Ascending aorta (tissue), 2 donors: ENCODE measurements around the gene BAHCC1. TPM values are rescaled to one million over a fixed set of nuclear protein-coding genes. Genes with fewer than 3 reads are reported as not detected.

ENCODE experiments used
- DNase-seq, 2 donors: peaks; one replicate each; pipeline ENCODE4 v3.0.0-alpha.2; 2019; ENCODE audit warnings: low spot score in 2 of 2
- H3K27ac ChIP-seq, 2 donors: fragments of 200-600 bp; sonication (generic); one replicate each; pipeline ENCODE4 v1.5.1; 2016 to 2017; ENCODE audit warnings: mild to moderate bottlenecking in 1 of 2
- H3K27me3 ChIP-seq: fragments of 200-600 bp; sonication (generic); one replicate; pipeline ENCODE4 v1.5.1; 2017
- H3K36me3 ChIP-seq, 2 donors: fragments of 200-600 bp; sonication (generic); one replicate each; pipeline ENCODE4 v1.5.1; 2016
- H3K4me1 ChIP-seq, 2 donors: fragments of 200-600 bp; sonication (generic); one replicate each; pipeline ENCODE4 v1.5.1; 2016 to 2017; ENCODE audit warnings: mild to moderate bottlenecking in 1 of 2
- H3K4me3 ChIP-seq, 2 donors: fragments of 200-600 bp; sonication (generic); one replicate each; pipeline ENCODE4 v1.5.1; 2016 to 2017; ENCODE audit warnings: mild to moderate bottlenecking in 1 of 2
- H3K9me3 ChIP-seq, 2 donors: fragments of 200-600 bp; sonication (generic); one replicate each; pipeline ENCODE4 v1.5.1; 2016
- intact Hi-C: fragments of 100-400 bp; cut with DNase I; formaldehyde crosslinking; loops from one replicate; pipeline ENCODE4 v1.15.1; 2023
- total RNA-seq: library from RNA; depleted of rRNA; stranded (reverse); fragments of >200 nt; gene quantifications from one replicate; pipeline ENCODE4 v1.1.0, GENCODE V29; 2016
- TF ChIP-seq, protein P1 (sequence below), 3 experiments: fragments of 200-600 bp in 2 of 3; fragments of 450-650 bp in 1 of 3; sonication (generic) in 2 of 3; IDR thresholded peaks; one replicate each; pipeline ENCODE4 v1.5.1; 2016 to 2019; ENCODE audit warnings: antibody characterized with exemption in 3 of 3, mild to moderate bottlenecking in 1 of 3, moderate library complexity in 1 of 3

BAHCC1 gene
- total RNA-seq, 1 donor from 2014 or later: 29.1 TPM

- peak overlapping the region; percentile 1 to 22 for H3K27ac ChIP-seq
- no peaks in the 10 kb centered on the region for H3K36me3 ChIP-seq
- no peaks in the 10 kb centered on the region for H3K9me3 ChIP-seq
- intact Hi-C loops: no loop called here
- H3K27me3 ChIP-seq: no peaks in the 10 kb centered on the region
- H3K4me1 ChIP-seq: peaks cover 0 to 8% of the 10 kb centered on the region in 2 donors
- no peak overlapping the region for H3K4me3 ChIP-seq
- no peak for DNase-seq
- TF ChIP-seq, protein P1, sequence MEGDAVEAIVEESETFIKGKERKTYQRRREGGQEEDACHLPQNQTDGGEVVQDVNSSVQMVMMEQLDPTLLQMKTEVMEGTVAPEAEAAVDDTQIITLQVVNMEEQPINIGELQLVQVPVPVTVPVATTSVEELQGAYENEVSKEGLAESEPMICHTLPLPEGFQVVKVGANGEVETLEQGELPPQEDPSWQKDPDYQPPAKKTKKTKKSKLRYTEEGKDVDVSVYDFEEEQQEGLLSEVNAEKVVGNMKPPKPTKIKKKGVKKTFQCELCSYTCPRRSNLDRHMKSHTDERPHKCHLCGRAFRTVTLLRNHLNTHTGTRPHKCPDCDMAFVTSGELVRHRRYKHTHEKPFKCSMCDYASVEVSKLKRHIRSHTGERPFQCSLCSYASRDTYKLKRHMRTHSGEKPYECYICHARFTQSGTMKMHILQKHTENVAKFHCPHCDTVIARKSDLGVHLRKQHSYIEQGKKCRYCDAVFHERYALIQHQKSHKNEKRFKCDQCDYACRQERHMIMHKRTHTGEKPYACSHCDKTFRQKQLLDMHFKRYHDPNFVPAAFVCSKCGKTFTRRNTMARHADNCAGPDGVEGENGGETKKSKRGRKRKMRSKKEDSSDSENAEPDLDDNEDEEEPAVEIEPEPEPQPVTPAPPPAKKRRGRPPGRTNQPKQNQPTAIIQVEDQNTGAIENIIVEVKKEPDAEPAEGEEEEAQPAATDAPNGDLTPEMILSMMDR (IDR thresholded peaks at IDR 0.05): no peak
Measured at GRCh38 chr17:81436294-81436849, 41.1 kb downstream of the BAHCC1 start.

- Histone ChIP-seq H3K36me3 (peaks cover 3 to 6% of the 10 kb centered on the region in 2 donors), H3K27ac (no peak overlapping the region), H3K9me3 (no peaks in the 10 kb centered on the region), H3K4me1 (peaks cover 0 to 8% of the 10 kb centered on the region in 2 donors), H3K4me3 (no peak overlapping the region), H3K27me3 (no peaks in the 10 kb centered on the region)
- TF ChIP-seq, protein P1 (IDR thresholded peaks at IDR 0.05): no peak
- intact Hi-C loops: no loop called here
- DNase-seq: no peak
Measured at GRCh38 chr17:81437191-81437651, 42.0 kb downstream of the BAHCC1 start.

GRCh38 chr17:81438007-81438659 lies 42.9 kb downstream of the BAHCC1 start:
- TF ChIP-seq, protein P1 (IDR thresholded peaks at IDR 0.05): no peak
- Histone ChIP-seq H3K9me3 (no peaks in the 10 kb centered on the region), H3K4me3 (no peak overlapping the region), H3K36me3 (peaks cover 11 to 12% of the 10 kb centered on the region in 2 donors), H3K27me3 (no peaks in the 10 kb centered on the region), H3K27ac (no peak overlapping the region), H3K4me1 (peaks cover 0 to 7% of the 10 kb centered on the region in 2 donors)
- intact Hi-C loops: no loop called here
- DNase-seq: no peak

- Histone ChIP-seq H3K27me3 (no peaks in the 10 kb centered on the region), H3K9me3 (no peaks in the 10 kb centered on the region), H3K27ac (no peak overlapping the region), H3K36me3 (peaks cover 11 to 17% of the 10 kb centered on the region in 2 donors), H3K4me3 (no peak overlapping the region), H3K4me1 (peaks cover 0 to 5% of the 10 kb centered on the region in 2 donors)
- intact Hi-C loops: no loop called here
- DNase-seq: no peak
- TF ChIP-seq, protein P1 (IDR thresholded peaks at IDR 0.05): no peak
Measured at GRCh38 chr17:81438688-81439087, 43.4 kb downstream of the BAHCC1 start.

GRCh38 chr17:81440051-81440471 lies 44.8 kb downstream of the BAHCC1 start:
- H3K27ac ChIP-seq: no peak overlapping the region
- H3K4me3 ChIP-seq: no peak overlapping the region
- intact Hi-C loops: no loop called here
- no peak for DNase-seq
- TF ChIP-seq, protein P1 (IDR thresholded peaks at IDR 0.05): no peak
- no peaks in the 10 kb centered on the region for H3K9me3 ChIP-seq
- peaks cover 11 to 23% of the 10 kb centered on the region in 2 donors for H3K36me3 ChIP-seq
- no peaks in the 10 kb centered on the region for H3K4me1 ChIP-seq
- H3K27me3 ChIP-seq: no peaks in the 10 kb centered on the region
